Panc1 (cell line): ENCODE results near the gene PRIMPOL.

Experiments
- POLR2AphosphoS5 ChIP-seq: IDR thresholded peaks from 2 replicates; pipeline ENCODE4 v1.6.1; 2012; ENCODE audit warnings: mild to moderate bottlenecking, low read depth, low read length, moderate library complexity
- REST ChIP-seq, 2 experiments: IDR thresholded peaks; 2 replicates each; pipeline ENCODE4 v1.6.1; 2011 to 2012; ENCODE audit warnings: low read depth in 2 of 2, control low read depth in 1 of 2, low read length in 1 of 2, mild to moderate bottlenecking in 1 of 2, moderate library complexity in 1 of 2; ENCODE audit not compliant: insufficient read depth in 1 of 2
- SIN3A ChIP-seq: IDR thresholded peaks from 2 replicates; pipeline ENCODE4 v1.6.1; 2012; ENCODE audit warnings: low read depth, mild to moderate bottlenecking, low read length, moderate library complexity, borderline replicate concordance; ENCODE audit not compliant: insufficient read depth
- TF ChIP-seq, protein P1 (sequence below): fragments of 450-650 bp; IDR thresholded peaks from 2 replicates; pipeline ENCODE4 v1.5.1; 2017; ENCODE audit warnings: mild to moderate bottlenecking

GRCh38 chr4:184657144-184657543 is 7.6 kb downstream of the PRIMPOL start:
- TF ChIP-seq, protein P1, sequence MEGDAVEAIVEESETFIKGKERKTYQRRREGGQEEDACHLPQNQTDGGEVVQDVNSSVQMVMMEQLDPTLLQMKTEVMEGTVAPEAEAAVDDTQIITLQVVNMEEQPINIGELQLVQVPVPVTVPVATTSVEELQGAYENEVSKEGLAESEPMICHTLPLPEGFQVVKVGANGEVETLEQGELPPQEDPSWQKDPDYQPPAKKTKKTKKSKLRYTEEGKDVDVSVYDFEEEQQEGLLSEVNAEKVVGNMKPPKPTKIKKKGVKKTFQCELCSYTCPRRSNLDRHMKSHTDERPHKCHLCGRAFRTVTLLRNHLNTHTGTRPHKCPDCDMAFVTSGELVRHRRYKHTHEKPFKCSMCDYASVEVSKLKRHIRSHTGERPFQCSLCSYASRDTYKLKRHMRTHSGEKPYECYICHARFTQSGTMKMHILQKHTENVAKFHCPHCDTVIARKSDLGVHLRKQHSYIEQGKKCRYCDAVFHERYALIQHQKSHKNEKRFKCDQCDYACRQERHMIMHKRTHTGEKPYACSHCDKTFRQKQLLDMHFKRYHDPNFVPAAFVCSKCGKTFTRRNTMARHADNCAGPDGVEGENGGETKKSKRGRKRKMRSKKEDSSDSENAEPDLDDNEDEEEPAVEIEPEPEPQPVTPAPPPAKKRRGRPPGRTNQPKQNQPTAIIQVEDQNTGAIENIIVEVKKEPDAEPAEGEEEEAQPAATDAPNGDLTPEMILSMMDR, result no peak
- TF ChIP-seq POLR2AphosphoS5 (no peak), REST (IDR thresholded peaks at IDR 0.05; ENCODE audit: insufficient read depth in 1 of 2, low read depth in 2 of 2, low read length in 1 of 2) (no peak), SIN3A (no peak)
